GM18907 (cell line): ENCODE results near the gene PPP1R9A.
"Not testable (repeated sequence)": the region's sequence is repeated elsewhere in the genome, so short reads cannot be mapped to it uniquely, and the experiment has no call there.

Experiments
- ATAC-seq: cut with Tn5 transposase; IDR thresholded peaks from one replicate; pipeline ENCODE4 v1.9.1; 2021; ENCODE audit warnings: mild to moderate bottlenecking, moderate library complexity; ENCODE audit not compliant: unreplicated experiment

Gene PPP1R9A

DNA sequence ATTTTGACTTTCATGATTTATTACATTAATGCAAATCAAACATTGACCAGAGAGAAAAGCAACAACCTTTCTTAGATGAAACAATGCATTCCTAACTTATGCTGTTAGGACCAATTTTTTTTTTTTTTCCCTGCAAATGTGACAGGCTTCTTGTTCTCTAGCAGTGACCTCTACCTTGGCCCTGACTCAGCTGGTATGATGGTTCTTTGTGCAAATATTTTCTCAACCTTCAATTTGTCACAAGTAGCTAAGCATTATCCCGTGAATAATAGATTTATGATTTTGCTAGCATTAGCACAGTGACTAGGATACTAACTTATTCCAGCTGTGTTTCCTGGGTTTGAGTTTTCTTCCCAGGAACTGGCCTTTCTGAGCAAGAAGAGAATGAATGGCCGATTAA, 64.9 kb downstream of the PPP1R9A start:
- no peak for ATAC-seq

DNA sequence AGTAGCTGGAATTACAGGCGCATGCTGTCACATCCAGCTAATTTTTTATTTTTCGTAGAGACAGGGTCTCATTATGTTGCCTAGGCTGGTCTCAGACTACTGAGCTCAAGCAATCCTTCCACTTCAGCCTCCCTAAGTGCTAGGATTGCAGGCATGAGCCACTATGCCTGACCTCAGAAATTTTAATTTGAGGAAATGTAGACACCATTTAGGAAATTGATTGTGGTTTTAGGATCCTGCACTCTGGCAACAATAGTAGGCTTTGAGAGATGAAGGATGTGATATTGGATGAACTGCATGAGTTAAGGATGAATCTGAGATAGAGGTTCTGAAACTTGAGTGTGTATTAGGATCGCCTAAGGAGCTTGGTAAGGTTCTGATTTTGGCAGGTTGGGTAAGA, 66.5 kb downstream of the PPP1R9A start:
- ATAC-seq: no peak

DNA sequence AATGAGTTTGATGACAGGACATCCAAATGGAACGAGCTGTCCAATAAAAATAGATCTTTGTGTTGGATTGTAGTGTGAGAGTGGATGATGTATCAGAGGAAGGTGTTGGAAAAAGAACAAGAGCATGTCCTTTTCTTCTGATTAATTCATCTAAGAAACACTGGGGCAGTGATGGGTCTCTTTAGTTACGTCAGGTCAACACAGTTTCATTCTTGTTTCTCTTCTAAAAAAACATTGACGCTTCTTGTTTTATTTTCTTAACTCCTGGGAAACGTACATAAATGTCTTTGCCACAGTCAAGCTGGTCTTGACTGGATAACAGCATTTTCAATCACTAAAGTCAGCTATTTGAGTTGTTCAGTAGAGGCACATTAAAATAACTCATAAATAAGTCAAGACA, 67.0 kb downstream of the PPP1R9A start:
- no peak for ATAC-seq

DNA sequence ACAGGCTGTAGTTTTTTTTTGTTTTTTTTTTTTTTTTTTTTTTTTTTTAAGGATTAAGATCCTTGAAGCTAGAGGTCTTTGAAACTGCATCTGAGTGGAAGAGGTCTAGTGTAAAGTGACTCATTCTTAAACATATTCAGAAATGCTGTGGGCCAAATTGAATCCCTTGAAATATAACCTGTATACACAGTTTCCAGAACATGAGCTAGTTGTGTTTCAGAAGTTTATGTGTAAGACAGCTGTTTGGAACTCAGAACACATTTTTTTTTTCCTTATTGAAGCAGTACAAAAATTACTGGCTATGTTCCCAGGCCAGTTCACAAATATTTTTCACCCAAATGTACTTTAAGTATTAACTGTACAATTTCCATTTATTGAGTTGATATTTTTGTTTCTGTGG, 67.9 kb downstream of the PPP1R9A start:
- no peak for ATAC-seq

DNA sequence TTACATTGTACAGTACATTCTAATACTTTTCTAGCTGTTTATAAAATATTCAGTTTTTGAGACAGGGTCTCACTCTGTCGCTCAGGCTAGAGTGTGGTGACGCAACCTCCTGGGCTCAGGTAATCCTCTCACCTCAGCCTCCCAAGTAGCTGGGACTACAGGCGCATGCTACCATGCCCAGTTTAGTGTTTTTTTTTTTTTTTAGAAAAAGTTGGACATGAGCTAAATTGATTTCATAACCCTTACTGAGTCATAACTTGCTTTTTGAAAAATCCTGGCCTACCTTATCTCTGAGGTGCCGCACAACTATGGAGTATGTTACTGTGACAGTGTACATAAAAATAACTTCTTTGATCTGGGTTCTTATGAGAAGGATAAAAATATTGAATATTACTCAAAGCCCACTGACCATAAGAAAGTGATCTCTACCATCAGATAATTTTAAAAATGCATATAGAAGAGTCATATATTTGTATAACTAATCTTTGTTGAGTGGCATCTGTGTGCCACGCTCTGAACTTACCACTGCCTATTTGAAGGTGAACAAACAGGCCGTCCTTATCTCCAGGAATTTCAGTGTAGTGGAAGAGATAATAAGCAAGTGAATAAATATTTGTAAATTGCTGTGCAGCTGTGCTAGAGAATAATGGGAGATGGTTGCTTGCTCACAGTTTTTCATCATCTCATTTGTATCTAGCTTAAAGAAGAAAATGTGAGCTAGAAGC, 73.2 kb downstream of the PPP1R9A start:
- no peak for ATAC-seq

DNA sequence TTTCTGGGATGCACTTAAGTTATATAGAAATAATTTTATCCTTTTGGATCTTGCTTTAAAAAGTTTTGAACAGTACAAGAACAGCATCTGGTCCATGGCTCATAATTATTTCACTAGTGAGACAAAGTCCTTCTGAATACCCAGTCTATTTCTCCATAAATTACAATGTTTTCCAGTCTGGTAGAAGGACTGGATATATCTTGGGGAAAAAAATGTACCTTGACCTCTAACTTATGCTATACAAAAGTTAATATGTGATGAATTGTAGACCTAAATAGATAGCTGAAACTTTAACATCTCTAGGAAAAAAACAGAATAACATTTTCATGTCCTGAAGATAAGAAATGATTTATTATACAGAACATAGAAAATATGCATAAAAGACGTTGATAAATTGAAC, 88.5 kb downstream of the PPP1R9A start:
- no peak for ATAC-seq

DNA sequence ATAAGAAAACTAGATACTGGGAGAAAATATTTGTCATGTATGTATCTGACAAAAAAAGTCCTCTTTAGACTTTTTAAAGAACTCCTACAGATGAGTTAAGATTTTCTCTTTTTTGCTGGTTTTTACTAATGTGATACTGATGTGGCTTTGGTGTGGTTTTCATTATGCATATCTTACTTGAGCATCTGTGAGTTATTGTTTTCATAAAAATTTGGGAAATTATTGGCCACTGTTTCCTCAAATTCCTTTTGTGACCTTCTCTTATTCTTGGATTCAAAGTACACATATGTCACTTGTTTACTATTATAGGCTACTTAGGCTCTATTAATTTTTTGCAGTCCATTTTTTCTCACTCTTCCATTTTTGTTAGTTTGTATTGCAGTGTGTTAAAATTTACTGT, 89.0 kb downstream of the PPP1R9A start:
- ATAC-seq: no peak

DNA sequence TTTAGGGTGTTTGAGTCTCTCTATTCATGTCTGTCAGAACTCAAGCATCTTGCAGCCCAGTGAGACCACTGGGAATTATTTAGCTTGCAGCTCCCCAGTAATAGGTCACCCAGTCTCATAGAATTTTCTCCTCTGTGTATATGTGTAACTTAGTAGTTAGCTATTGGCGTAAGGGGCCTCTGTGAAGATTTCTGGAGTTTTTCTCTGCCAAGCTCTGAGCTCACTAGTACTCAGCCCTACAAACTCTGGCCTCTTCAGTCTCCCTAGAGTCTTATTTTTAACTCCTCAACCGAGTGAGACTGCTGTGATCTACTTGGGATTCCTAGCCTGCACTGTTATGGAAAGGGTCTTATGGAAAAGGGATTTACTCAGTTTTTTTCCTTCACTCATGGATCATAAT, 90.2 kb downstream of the PPP1R9A start:
- no peak for ATAC-seq

DNA sequence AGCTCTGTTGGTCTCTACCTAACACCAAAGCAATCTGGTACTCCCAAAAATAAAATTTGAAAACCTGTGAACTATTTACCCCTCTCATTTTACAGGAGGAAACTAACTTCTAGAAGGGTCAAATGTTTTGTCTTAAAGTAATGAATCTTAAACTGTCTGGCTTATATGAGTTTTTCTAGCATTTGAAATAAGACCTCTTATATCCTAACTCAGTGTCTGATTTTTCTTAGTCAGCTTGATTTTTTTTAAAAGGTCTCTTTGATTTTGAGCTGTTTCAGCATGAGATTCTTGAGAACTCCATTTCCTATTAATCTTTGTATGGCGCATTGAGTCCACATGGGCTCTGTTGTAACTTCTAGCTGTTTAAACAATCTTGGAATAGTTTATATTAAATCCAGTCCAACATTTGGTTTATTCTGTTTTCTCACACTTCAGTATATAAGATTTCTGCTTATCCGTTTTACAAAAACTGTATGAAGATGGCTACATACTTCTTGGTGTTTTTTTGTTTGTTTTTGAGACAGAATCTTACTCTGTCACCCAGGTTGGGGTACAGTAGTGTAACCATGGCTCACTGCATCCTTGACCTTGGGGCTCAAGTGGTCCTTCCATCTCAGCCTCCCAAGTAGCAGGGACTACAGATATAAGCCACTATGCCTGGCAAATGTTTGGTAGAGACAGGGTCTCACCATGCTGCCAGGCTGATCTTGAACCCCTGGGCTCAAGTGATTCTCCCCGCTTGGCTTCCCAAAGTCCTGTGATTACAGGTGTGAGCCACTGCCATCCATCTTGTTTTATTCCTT, 91.1 kb downstream of the PPP1R9A start:
- ATAC-seq: no peak

DNA sequence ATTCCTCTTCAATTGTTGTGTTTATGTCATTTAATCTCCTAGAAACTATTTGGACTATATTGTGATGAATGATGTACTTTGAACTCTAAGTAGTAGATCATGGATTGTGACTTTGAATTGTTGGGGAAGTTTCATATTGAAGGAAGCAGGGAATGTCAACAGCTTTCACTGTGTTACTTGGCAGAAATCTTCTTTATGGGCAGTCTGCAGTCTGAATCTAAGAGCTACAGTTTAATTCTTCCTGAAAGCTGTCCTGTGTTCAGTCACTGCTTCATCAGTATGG, 91.6 kb downstream of the PPP1R9A start:
- ATAC-seq: no peak

DNA sequence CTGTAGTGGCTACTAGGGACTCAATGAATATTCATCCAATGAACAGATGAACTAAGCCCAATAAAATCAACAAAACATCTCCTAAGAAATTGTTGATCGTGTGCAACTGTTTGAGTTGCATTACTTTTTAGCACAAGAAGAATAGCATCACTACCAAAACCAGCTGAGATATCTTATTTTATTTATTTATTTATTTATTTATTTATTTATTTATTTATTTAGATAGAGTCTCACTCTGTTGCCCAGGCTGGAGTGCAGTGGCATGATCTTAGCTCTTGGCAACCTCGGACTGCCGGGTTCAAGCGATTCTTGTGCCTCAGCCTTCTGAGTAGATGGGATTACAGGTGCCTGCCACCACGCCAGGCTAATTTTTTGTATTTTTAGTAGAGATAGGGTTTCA, 92.2 kb downstream of the PPP1R9A start:
- ATAC-seq: not testable (repeated sequence)

DNA sequence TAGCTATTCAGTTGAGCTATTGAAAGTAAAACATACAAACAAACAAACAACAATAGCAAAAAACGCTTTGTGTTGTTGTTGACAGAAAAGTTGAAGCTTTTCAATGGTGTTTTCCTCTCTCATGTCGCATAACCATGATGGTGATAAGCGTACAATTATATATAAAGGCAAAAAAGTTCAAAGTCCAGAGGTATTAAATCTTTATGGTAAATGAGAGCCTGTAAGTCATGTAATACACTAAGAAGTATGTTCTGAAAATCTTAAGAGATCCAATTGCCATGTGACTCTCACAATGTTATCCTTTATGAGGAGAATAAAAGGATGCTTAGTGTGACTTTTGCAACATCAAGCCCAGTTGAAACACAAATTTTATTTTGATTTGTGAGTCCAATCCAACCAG, 93.9 kb downstream of the PPP1R9A start:
- ATAC-seq: no peak

DNA sequence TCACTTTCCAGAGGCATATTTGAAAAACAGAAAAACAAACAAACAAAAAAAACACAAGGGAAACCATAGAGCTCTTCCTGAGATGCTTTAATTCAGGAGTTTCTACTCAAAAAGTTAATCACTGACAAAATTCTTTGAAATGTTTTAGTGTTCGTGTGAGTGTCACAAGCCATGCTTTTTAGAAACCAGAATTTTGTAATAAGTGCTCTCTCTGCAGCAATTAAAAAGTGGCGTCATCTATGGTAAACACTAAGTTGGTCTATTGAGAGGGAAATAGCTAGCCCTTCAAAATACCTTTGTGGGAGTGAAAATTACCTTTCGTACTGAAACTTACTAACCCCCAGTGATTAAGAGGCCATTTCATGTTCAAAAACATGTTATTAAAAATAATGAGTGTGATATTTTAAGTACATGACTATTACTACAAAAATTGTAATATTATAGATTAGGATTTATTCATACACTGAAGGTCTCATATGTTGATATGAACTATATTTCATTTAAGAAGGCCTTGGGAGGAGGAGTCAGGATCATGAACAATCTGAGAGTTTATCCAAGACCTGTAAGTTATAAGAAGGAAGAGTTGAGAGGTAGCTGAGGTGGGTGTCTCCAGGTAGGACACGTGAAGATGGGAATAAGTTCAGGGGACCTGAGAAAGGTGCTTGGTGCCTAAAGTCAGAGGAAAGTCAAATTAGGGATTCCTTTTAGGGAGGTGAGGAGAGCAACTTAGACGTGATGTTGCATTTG, 94.6 kb downstream of the PPP1R9A start:
- ATAC-seq: no peak

DNA sequence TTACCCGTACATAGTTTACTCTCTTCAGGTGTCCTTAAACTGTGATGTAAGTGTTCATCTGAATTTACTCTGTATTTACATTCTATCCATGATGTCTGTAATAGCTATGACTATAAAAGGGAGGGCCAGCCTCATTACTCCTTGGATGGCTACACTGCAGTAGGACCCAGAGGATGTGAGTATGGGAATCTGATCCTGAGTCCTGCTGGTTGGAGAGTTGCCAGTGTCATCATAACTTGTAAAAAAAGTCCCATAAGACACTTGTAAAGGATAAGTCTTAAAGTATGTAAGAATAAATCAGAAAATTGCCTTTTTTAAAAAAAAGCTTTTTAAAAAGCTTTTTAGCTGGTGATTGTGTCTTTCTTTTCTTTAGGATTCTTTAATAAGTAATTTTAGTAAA, 95.4 kb downstream of the PPP1R9A start:
- ATAC-seq: no peak

DNA sequence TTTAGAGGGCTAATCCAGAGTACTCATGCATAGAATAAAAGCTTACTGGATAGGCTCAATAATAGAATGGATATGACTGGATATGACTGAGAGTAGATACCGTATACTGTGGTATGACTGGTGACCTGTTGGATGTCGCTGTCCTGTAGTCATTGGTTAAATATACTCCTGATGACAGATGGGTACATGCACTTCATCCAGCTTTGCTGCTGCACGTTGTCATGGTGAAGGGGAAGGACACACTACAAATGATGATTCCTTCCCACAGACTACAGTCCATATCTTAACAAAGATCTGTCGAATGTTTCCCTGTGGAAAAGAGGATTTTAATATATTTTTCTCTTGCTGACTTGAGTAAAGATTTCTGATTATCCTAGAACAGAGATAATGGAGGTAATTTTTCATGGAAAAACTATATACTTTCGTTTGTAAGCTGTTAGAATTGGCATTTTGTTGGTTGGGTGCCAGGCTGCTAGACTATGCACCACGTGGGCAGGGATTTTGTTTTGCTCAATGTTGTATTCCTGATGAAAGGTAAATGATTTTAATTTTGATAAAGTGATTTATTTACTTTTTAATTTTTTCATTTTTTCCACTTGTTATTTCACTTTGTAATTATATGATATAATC, 97.3 kb downstream of the PPP1R9A start:
- no peak for ATAC-seq

DNA sequence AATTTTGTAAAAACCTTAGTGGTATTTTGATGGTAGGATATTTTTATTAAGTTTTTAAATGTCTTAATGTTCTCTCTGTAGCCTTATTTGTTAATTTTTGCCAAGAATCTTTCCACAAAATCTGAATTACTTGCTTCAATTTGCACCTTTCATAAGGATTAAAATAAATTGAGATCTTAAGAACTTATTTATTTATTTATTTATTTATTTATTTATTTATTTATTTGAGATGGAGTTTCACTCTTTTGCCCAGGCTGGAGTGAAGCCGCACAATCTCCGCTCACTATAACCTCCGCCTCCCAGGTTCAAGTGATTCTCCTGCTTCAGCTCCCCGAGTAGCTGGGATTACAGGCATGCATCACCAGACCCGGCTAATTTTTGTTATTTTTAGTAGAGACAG, 98.6 kb downstream of the PPP1R9A start:
- ATAC-seq: no peak

DNA sequence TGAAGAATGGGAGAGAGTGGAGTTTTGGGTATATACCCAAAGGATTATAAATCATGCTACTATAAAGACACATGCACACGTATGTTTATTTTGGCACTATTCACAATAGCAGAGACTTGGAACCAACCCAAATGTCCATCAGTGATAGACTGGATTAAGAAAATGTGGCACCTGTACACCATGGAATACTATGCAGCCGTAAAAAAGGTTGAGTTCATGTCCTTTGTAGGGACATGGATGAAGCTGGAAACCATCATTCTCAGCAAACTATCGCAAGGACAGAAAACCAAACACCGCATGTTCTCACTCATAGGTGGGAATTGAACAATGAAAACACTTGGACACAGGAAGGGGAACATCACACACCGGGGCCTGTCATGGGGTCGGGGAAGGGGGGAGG, 101.4 kb downstream of the PPP1R9A start:
- not testable (repeated sequence) for ATAC-seq

DNA sequence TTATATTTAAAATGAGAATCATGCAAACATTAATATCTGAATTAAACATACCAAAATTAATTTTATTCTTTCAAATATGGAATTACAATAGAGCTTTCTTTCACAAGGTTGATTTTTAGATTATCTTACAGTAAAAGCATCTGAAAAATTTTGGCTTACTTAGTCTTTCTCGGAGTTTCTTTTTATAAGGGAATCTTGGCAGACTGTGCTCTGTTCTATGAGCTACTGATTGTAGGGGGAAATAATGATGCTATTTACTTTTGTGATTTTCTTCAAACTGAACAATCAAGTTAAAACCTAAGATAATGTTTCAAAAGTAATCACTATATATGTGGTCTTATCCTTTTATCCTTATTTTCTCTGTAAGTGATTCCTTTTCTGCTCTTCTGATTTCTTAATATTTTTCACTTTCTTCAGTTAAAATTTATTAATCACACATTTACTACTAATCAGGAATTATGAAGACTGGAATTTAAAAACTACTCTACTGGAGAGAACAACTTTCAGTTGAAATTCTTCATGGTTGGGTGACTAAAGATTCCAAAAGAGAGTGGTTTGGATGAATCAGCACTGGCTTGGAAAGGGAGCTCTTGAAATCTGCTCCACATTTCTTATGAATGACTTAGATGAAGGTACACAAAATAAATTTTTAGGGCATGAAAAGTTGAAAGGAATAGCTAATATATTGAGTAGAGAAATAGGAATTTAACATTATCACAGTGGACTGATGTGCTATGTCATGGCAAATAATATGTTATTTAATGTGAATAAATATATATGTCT, 103.9 kb downstream of the PPP1R9A start:
- ATAC-seq: no peak

DNA sequence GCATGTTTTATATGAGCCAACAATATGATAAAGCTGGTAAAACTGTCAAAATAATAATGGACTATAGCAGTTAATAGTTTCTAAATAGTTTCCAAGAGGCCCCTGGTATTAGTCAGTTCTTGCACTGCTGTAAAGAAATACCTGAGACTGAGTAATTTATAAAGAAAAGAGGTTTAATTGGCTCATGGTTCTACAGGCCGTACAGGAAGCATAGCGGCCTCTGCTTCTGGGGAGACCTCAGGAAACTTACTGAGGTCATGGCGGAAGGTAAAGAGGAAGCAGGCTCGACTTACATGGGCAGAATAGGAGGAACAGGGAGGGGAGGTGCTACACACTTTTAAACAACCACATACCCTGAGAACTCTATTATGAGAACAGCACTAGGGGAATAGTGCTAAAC, 104.6 kb downstream of the PPP1R9A start:
- ATAC-seq: no peak

DNA sequence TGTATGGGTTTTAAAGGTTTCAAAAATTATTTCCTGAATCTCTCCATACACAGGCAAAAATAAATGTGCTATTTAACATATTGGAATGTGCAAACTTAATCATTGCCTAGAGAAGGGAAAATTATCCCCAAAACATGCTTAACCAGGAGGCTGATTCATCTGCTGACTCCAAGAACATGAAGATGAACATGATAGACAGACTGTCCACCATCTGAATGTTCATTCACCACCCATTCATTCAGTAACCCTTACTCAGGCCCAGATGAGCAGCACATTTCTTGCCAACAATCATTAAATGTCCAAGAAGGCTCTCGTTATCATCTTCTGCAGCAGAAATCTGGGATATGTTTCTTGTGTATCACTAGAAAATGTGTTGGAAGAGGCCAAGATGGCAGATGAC, 110.6 kb downstream of the PPP1R9A start:
- no peak for ATAC-seq

DNA sequence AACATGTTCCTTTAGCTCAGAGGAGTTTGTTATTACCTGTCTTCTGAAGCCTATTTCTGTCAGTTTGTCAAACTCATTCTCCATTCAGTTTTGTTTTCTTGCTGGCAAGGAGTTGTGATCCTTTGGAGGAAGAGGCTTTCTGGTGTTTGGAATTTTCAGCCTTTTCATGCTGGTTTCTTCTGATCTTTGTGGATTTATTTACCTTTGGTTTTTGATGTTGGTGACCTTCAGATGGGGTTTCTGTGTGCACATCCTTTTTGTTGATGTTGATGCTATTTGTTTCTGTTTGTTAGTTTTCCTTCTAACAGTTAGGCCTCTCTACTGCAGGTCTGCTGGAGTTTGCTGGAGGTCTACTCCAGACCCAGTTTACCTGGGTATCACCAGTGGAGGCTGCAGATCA, 118.6 kb downstream of the PPP1R9A start:
- ATAC-seq: no peak
